K562 (cell line): ENCODE measurements around the gene AGMO. TPM values are rescaled to one million over a fixed set of nuclear protein-coding genes. Genes with fewer than 3 reads are reported as not detected.

ENCODE experiments used
- ATAC-seq: fragments of 200-7000 bp; cut with Tn5 transposase; 3 replicates; pipeline ENCODE4 v1.9.1; 2020; ENCODE audit warnings: moderate library complexity
- BruUV-seq: library from RNA; stranded (reverse); fragments of 400-500 nt; replicated peaks from 2 replicates; lab custom pipeline; 2021; lab: Mats Ljungman, UMichigan
- CTCF ChIA-PET: fragments of 300-600 bp; formaldehyde crosslinking; extraction: SDS; loops from one replicate; lab custom pipeline; 2021; ENCODE audit warnings: low intra/inter-chr PET ratio; lab: Yijun Ruan, JAX
- POLR2A ChIA-PET: fragments of 300-600, 350-650 bp; sonication (Branson Sonifier 250); formaldehyde crosslinking; extraction: SDS; loops from one replicate; lab custom pipeline; 2021; ENCODE audit warnings: antibody characterized with exemption, inconsistent platforms; lab: Yijun Ruan, JAX
- DNase-seq, 4 experiments: peaks; one replicate each; pipeline versions ENCODE4 v3.0.0 to v3.0.0-alpha.2; 2011 to 2018; ENCODE audit warnings: low spot score in 3 of 4, mixed read lengths in 3 of 4; ENCODE audit errors: extremely low read depth in 1 of 4
- FAIRE-seq: peaks from 2 replicates; lab custom pipeline; 2011; peaks lifted over from hg19 to GRCh38; lab: Jason Lieb, UNC
- H2AFZ ChIP-seq: 2 replicates; pipeline ENCODE4 v1.6.0; 2011; ENCODE audit warnings: low read depth, low read length, control low read depth, inconsistent platforms
- H3K27ac ChIP-seq: fragments of 200-600 bp; 3 replicates; pipeline ENCODE4 v1.8.0; 2011; ENCODE audit warnings: low read depth, mild to moderate bottlenecking, control low read depth, inconsistent platforms, low read length, moderate library complexity, mixed read lengths; ENCODE audit errors: extremely low read depth
- H3K27me3 ChIP-seq, 2 experiments: fragments of 300-600 bp in 1 of 2; 2 replicates in 1 of 2; 3 replicates in 1 of 2; pipeline versions ENCODE4 v1.6.0 to v1.8.0; 2011; ENCODE audit warnings: inconsistent platforms in 2 of 2, low read length in 2 of 2, mild to moderate bottlenecking in 1 of 2, mixed read lengths in 1 of 2, moderate library complexity in 1 of 2; ENCODE audit not compliant: control insufficient read depth in 2 of 2, insufficient read depth in 2 of 2
- H3K36me3 ChIP-seq: fragments of 300-600 bp; 3 replicates; pipeline ENCODE4 v1.8.0; 2011; ENCODE audit warnings: mild to moderate bottlenecking, low read length, inconsistent platforms; ENCODE audit not compliant: control insufficient read depth, insufficient read depth
- H3K4me1 ChIP-seq, 2 experiments: fragments of 200-600 bp in 1 of 2; replicated peaks in 1 of 2; 2 replicates in 1 of 2; 3 replicates in 1 of 2; pipeline versions ENCODE4 v1.5.1 to v1.8.0; 2011; ENCODE audit warnings: inconsistent platforms in 2 of 2, low read length in 2 of 2, mild to moderate bottlenecking in 1 of 2, mixed read lengths in 1 of 2, moderate library complexity in 1 of 2; ENCODE audit not compliant: control insufficient read depth in 2 of 2, insufficient read depth in 2 of 2
- H3K4me2 ChIP-seq: 2 replicates; pipeline ENCODE4 v1.6.1; 2011; ENCODE audit warnings: low read length, control low read depth, inconsistent platforms, mixed read lengths; ENCODE audit not compliant: insufficient read depth
- H3K4me3 ChIP-seq: fragments of 200-600 bp; sonication (generic), shearing (Covaris generic); 2 replicates; pipeline ENCODE4 v1.5.1; 2016; ENCODE audit warnings: control low read depth, inconsistent platforms
- H3K79me2 ChIP-seq: fragments of 200-600 bp; 3 replicates; pipeline ENCODE4 v1.8.0; 2011; ENCODE audit warnings: low read length, inconsistent platforms; ENCODE audit not compliant: control insufficient read depth, insufficient read depth
- H3K9ac ChIP-seq, 2 experiments: 2 replicates each; pipeline versions ENCODE4 v1.6.0 to v1.6.1; 2011; ENCODE audit warnings: low read depth in 2 of 2, low read length in 2 of 2, control low read depth in 1 of 2, inconsistent platforms in 1 of 2, mild to moderate bottlenecking in 1 of 2, mixed read lengths in 1 of 2; ENCODE audit not compliant: insufficient read depth in 1 of 2
- H3K9me1 ChIP-seq: one replicate; pipeline ENCODE4 v1.6.0; 2011; ENCODE audit warnings: inconsistent platforms, mild to moderate bottlenecking, low read length, moderate library complexity; ENCODE audit not compliant: control insufficient read depth, insufficient read depth
- H3K9me3 ChIP-seq: replicated peaks from 2 replicates; pipeline ENCODE4 v1.5.1; 2011; ENCODE audit warnings: low read depth, low read length, inconsistent platforms; ENCODE audit not compliant: control insufficient read depth, insufficient read depth
- H4K20me1 ChIP-seq: replicated peaks from 2 replicates; pipeline ENCODE4 v1.6.1; 2011; ENCODE audit warnings: low read length, inconsistent platforms, mixed read lengths; ENCODE audit not compliant: control insufficient read depth, insufficient read depth
- CHCHD3 ChIP-seq: fragments of 250-450 bp; sonication (Bioruptor Pico); IDR thresholded peaks from 2 replicates; pipeline ENCODE4 v2.1.2; 2022; ENCODE audit warnings: mild to moderate bottlenecking
- ETS2 ChIP-seq: IDR thresholded peaks from 2 replicates; pipeline ENCODE4 v1.6.1; 2016; ENCODE audit warnings: borderline replicate concordance, missing genetic modification characterization, mild to moderate bottlenecking, moderate library complexity, missing compliant biosample characterization; ENCODE audit not compliant: poor library complexity, severe bottlenecking
- MIER1 ChIP-seq: fragments of 450-650 bp; IDR thresholded peaks from 2 replicates; pipeline ENCODE4 v1.6.1; 2016; ENCODE audit warnings: antibody characterized with exemption, mild to moderate bottlenecking, low read depth
- NFIC ChIP-seq: fragments of 450-650 bp; IDR thresholded peaks from 2 replicates; pipeline ENCODE4 v1.6.1; 2017; ENCODE audit warnings: mild to moderate bottlenecking, inconsistent platforms
- NR4A1 ChIP-seq, 2 experiments: fragments of 250-450 bp in 1 of 2; fragments of 450-650 bp in 1 of 2; sonication (Bioruptor Pico) in 1 of 2; IDR thresholded peaks; 2 replicates each; pipeline versions ENCODE4 v1.4.0 to v1.6.1; 2016 to 2020; ENCODE audit warnings: mild to moderate bottlenecking in 2 of 2, missing compliant biosample characterization in 1 of 2, missing genetic modification characterization in 1 of 2, moderate library complexity in 1 of 2
- PHTF2 ChIP-seq: fragments of 250-450 bp; sonication (Bioruptor Pico); IDR thresholded peaks from 2 replicates; pipeline ENCODE4 v1.5.0; 2021; ENCODE audit warnings: mild to moderate bottlenecking
- RBM22 ChIP-seq: fragments of 200-400 bp; formaldehyde crosslinking; IDR thresholded peaks from 2 replicates; pipeline ENCODE4 v1.6.1; 2018; ENCODE audit warnings: low read length, low read depth; ENCODE audit not compliant: poor library complexity, severe bottlenecking
- SAFB2 ChIP-seq: fragments of 200-400 bp; formaldehyde crosslinking; IDR thresholded peaks from 2 replicates; pipeline ENCODE4 v1.6.1; 2018; ENCODE audit warnings: borderline replicate concordance, low read length, low read depth, moderate library complexity; ENCODE audit not compliant: severe bottlenecking
- SIRT6 ChIP-seq: IDR thresholded peaks from one replicate; pipeline ENCODE4 v1.6.1; 2012; ENCODE audit warnings: low read depth, mild to moderate bottlenecking, control low read depth, inconsistent platforms, low read length, moderate library complexity
- SMAD2 ChIP-seq: fragments of 150-350 bp; IDR thresholded peaks from 2 replicates; pipeline ENCODE4 v1.6.1; 2014; ENCODE audit warnings: low read depth, mild to moderate bottlenecking, low read length
- SRSF3 ChIP-seq: fragments of 200-400 bp; formaldehyde crosslinking; IDR thresholded peaks from 2 replicates; pipeline ENCODE4 v1.6.1; 2016; ENCODE audit warnings: mild to moderate bottlenecking, low read length, moderate library complexity; ENCODE audit not compliant: insufficient read depth
- ZFPM2 ChIP-seq: fragments of 250-450 bp; sonication (Bioruptor Pico); IDR thresholded peaks from 2 replicates; pipeline ENCODE4 v1.5.1; 2022; ENCODE audit warnings: mild to moderate bottlenecking
- ZNF431 ChIP-seq: sonication (generic); formaldehyde crosslinking; IDR thresholded peaks from 2 replicates; pipeline ENCODE4 v1.8.0; 2022; ENCODE audit warnings: mild to moderate bottlenecking, missing genetic modification reagents
- ZNF589 ChIP-seq: fragments of 200-800 bp; sonication (Bioruptor generic); IDR thresholded peaks from 2 replicates; pipeline ENCODE4 v1.6.1; 2016; ENCODE audit warnings: low read depth, missing genetic modification characterization, missing compliant biosample characterization
- WGBS: fragments of 100-300 bp; shearing (Covaris generic); methylation state at CpG from one replicate; pipeline ENCODE4 v1.1.6; 2016; ENCODE audit warnings: low coverage, mixed read lengths; ENCODE audit not compliant: insufficient coverage; ENCODE audit errors: missing lambda C conversion rate; 5-methylcytosine and 5-hydroxymethylcytosine counted together
- in situ Hi-C: fragments of 300-500 bp; cut with MboI; formaldehyde crosslinking; loops from 4 replicates; pipeline ENCODE4 v1.15.0; 2018; ENCODE audit warnings: inconsistent platforms, mixed read lengths
- intact Hi-C: fragments of 100-400 bp; cut with micrococcal nuclease; formaldehyde crosslinking; loops from 2 replicates; pipeline ENCODE4 v1.14.2; 2022
- polyA plus RNA-seq, 8 experiments: library from polyadenylated mRNA; depleted of rRNA in 4 of 8; stranded (reverse) in 5 of 8; unstranded in 3 of 8; fragments of >200 nt; fragmentation: Nextera tagmentation in 2 of 8; fragmentation: Illumina TruSeq in 1 of 8; extraction: Ambion mirVana in 2 of 8; extraction: Trizol in 1 of 8; gene quantifications; 2 replicates each; pipeline versions ENCODE4 v1.2.1 to v1.2.3, GENCODE V29; 2011 to 2014; ENCODE audit warnings: inconsistent platforms in 1 of 8, missing spikeins in 1 of 8
- total RNA-seq, 7 experiments: library from RNA; depleted of rRNA in 6 of 7; stranded (reverse); fragments of >200 nt in 6 of 7; fragmentation: Illumina TruSeq in 2 of 7; extraction: Trizol in 2 of 7; gene quantifications; 2 replicates each; pipeline versions ENCODE4 v1.2.1 to v1.2.3, GENCODE V29; 2011 to 2021; ENCODE audit warnings: low replicate concordance in 1 of 7
- TF ChIP-seq, protein P1 (sequence below), 2 experiments: IDR thresholded peaks; 2 replicates each; pipeline ENCODE4 v1.6.1; 2011; ENCODE audit warnings: borderline replicate concordance in 1 of 2, control low read depth in 1 of 2, low read depth in 1 of 2, low read length in 1 of 2, mild to moderate bottlenecking in 1 of 2, mixed read lengths in 1 of 2, moderate library complexity in 1 of 2; ENCODE audit not compliant: insufficient read depth in 1 of 2, insufficient read length in 1 of 2, poor library complexity in 1 of 2, severe bottlenecking in 1 of 2; ENCODE audit errors: extremely low read depth in 1 of 2
- TF ChIP-seq, protein P2 (sequence below): fragments of 450-650 bp; IDR thresholded peaks from 2 replicates; pipeline ENCODE4 v1.6.1; 2016; ENCODE audit warnings: antibody characterized with exemption
- TF ChIP-seq, protein P3 (sequence below): fragments of 250-450 bp; sonication (Bioruptor Pico); IDR thresholded peaks from 2 replicates; pipeline ENCODE4 v1.8.0; 2022; ENCODE audit warnings: inconsistent platforms, mild to moderate bottlenecking, moderate library complexity, borderline replicate concordance

Gene AGMO
- total and polyA plus RNA-seq, 9 of the 15 experiments (the other 6 are each of a cell fraction or from before 2014, with no cell fraction given), result 0.30 to 1.4 (median 0.69) TPM; not detected in 1

DNA sequence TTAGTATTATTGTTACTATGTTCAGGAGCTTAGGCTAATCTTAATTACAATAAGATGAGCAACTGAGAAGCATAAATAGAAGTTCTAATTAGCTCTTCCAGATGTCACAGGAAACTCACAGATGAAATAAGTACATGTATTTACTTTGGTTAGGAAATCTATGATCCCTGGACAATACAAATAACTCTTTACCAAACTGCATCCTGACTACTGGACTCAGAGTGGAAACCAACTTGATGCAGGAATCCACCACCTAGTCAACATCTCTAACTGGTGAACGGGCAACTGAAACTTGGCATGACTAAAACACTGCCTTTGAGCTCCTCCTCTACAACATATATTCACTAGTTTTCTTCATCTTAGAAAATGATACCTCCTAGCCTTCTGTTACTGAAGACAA lies 193.2 kb downstream of the AGMO start (continued):
- TF ChIP-seq ETS2 (tag), result no peak

DNA sequence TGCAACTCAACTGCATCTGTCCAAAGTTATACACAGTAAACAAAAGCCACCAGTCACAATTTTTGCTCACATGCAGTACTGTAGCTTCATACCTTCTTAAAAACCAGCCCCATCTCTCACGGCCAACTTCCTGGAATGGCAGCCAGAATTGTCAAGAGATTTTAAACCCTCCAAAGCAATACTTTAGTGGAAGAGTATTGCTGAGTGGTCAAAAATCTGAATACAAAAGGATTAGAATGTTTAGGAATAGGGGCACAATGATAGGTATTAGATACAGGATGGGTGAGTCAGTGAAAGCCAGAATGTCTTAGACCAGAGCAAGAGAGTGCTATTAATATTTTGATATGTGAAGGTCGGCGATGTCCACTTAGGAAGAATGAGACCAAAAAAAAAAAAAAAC lies 193.9 kb downstream of the AGMO start:
- POLR2A ChIA-PET, result no interaction called here
- Histone ChIP-seq H3K4me1 (no peaks in the 10 kb centered on the region), H3K4me2 (no peak overlapping the region), H3K4me3 (no peak overlapping the region), H3K27ac (no peak overlapping the region), H3K27me3 (no peaks in the 10 kb centered on the region), H3K36me3 (no peaks in the 10 kb centered on the region), H3K9ac (no peak overlapping the region), H3K79me2 (no peaks in the 10 kb centered on the region), H2AFZ (no peak overlapping the region), H3K9me3 (no peaks in the 10 kb centered on the region; the same call in 1 of the 2 replicates), H3K9me1 (no peaks in the 10 kb centered on the region), H4K20me1 (no peaks in the 10 kb centered on the region)
- intact Hi-C loops, result no loop called here
- no peak for FAIRE-seq
- no TSS peak for BruUV-seq
- no peak for DNase-seq
- WGBS, result 5% methylated on average over 3 of the region's 3 CpGs
- no peak for ATAC-seq
- CTCF ChIA-PET, result no interaction called here
- in situ Hi-C loops, result no loop called here
- TF ChIP-seq ZFPM2 (CRISPR knock-in tag) (no peak), ZNF431 (no peak), SAFB2 (no peak), SMAD2 (no peak), NR4A1 (CRISPR knock-in tag; IDR thresholded peaks at IDR 0.05) (no peak), NR4A1 (tag; IDR thresholded peaks at IDR 0.05) (no peak), ZNF589 (no peak), RBM22 (no peak), PHTF2 (CRISPR knock-in tag) (no peak), MIER1 (no peak), CHCHD3 (CRISPR knock-in tag) (no peak), SRSF3 (no peak), NFIC (no peak), SIRT6 (no peak)
- TF ChIP-seq, protein P1, sequence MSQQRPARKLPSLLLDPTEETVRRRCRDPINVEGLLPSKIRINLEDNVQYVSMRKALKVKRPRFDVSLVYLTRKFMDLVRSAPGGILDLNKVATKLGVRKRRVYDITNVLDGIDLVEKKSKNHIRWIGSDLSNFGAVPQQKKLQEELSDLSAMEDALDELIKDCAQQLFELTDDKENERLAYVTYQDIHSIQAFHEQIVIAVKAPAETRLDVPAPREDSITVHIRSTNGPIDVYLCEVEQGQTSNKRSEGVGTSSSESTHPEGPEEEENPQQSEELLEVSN (IDR thresholded peaks at IDR 0.05; ENCODE audit: borderline replicate concordance in 1 of 2, extremely low read depth in 1 of 2, insufficient read depth in 1 of 2, insufficient read length in 1 of 2, low read depth in 1 of 2, low read length in 1 of 2, poor library complexity in 1 of 2, severe bottlenecking in 1 of 2), result no peak
- TF ChIP-seq, protein P2, sequence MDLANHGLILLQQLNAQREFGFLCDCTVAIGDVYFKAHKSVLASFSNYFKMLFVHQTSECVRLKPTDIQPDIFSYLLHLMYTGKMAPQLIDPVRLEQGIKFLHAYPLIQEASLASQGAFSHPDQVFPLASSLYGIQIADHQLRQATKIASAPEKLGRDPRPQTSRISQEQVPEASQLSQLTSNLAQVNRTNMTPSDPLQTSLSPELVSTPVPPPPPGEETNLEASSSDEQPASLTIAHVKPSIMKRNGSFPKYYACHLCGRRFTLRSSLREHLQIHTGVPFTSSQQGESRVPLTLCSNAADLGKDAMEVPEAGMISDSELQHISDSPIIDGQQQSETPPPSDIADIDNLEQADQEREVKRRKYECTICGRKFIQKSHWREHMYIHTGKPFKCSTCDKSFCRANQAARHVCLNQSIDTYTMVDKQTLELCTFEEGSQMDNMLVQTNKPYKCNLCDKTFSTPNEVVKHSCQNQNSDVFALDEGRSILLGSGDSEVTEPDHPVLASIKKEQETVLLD, result no peak
- TF ChIP-seq, protein P3, sequence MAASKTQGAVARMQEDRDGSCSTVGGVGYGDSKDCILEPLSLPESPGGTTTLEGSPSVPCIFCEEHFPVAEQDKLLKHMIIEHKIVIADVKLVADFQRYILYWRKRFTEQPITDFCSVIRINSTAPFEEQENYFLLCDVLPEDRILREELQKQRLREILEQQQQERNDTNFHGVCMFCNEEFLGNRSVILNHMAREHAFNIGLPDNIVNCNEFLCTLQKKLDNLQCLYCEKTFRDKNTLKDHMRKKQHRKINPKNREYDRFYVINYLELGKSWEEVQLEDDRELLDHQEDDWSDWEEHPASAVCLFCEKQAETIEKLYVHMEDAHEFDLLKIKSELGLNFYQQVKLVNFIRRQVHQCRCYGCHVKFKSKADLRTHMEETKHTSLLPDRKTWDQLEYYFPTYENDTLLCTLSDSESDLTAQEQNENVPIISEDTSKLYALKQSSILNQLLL (CRISPR knock-in tag), result no peak
